Natural killer cell (primary cell): Measurements from ENCODE around the gene PI4K2B. TPM values are rescaled to one million over a fixed set of nuclear protein-coding genes. Genes with fewer than 3 reads are reported as not detected.
"Not testable (repeated sequence)": the region's sequence is repeated elsewhere in the genome, so short reads cannot be mapped to it uniquely, and the experiment has no call there.

ENCODE experiments used
- ATAC-seq, 3 donors: fragments of 150-1000 bp in 2 of 3; fragments of 200-7000 bp in 1 of 3; cut with Tn5 transposase; 1 replicate in 1 of 3; 2 replicates in 2 of 3; pipeline ENCODE4 v1.10.0; 2021; ENCODE audit warnings: mild to moderate bottlenecking in 2 of 3, moderate library complexity in 2 of 3
- DNase-seq, 2 donors: peaks; one replicate each; pipeline versions ENCODE4 v3.0.0 to v3.0.0-alpha.2; 2013 to 2021; ENCODE audit warnings: mixed read lengths in 1 of 2
- H3K27ac ChIP-seq: one replicate; pipeline ENCODE4 v1.5.1; 2013; ENCODE audit warnings: mild to moderate bottlenecking, low read length
- H3K27me3 ChIP-seq: one replicate; pipeline ENCODE4 v1.6.1; 2013; ENCODE audit warnings: low read length; ENCODE audit not compliant: control insufficient read depth, insufficient read depth
- H3K36me3 ChIP-seq: one replicate; pipeline ENCODE4 v1.6.1; 2013; ENCODE audit warnings: low read length; ENCODE audit not compliant: control insufficient read depth, insufficient read depth
- H3K4me1 ChIP-seq: one replicate; pipeline ENCODE4 v1.6.1; 2013; ENCODE audit warnings: low read length; ENCODE audit not compliant: control insufficient read depth, insufficient read depth
- H3K4me3 ChIP-seq: one replicate; pipeline ENCODE4 v1.5.1; 2013; ENCODE audit warnings: low read length
- H3K9me3 ChIP-seq: one replicate; pipeline ENCODE4 v1.6.1; 2013; ENCODE audit warnings: low read length; ENCODE audit not compliant: control insufficient read depth, insufficient read depth
- H3K27ac Mint-ChIP-seq, 2 donors: one replicate each; pipeline ENCODE4 v1.8.0; 2022; ENCODE audit warnings: mild to moderate bottlenecking in 2 of 2, mixed read lengths in 2 of 2, moderate library complexity in 1 of 2
- H3K27me3 Mint-ChIP-seq, 2 donors: one replicate each; pipeline ENCODE4 v1.8.0; 2022; ENCODE audit warnings: low read depth in 2 of 2, mixed read lengths in 2 of 2
- H3K36me3 Mint-ChIP-seq: one replicate; pipeline ENCODE4 v1.8.0; 2022; ENCODE audit warnings: mixed read lengths
- H3K4me1 Mint-ChIP-seq, 2 donors: one replicate each; pipeline ENCODE4 v1.8.0; 2022; ENCODE audit warnings: mixed read lengths in 2 of 2
- H3K4me3 Mint-ChIP-seq: one replicate; pipeline ENCODE4 v1.8.0; 2022; ENCODE audit warnings: mild to moderate bottlenecking, moderate library complexity, mixed read lengths
- H3K9me3 Mint-ChIP-seq, 2 donors: one replicate each; pipeline ENCODE4 v1.8.0; 2022; ENCODE audit warnings: mixed read lengths in 2 of 2
- WGBS: methylation state at CpG from one replicate; pipeline ENCODE4 v1.1.7; 2013; ENCODE audit warnings: missing lambda C conversion rate; ENCODE audit not compliant: insufficient coverage; 5-methylcytosine and 5-hydroxymethylcytosine counted together
- intact Hi-C: fragments of 100-400 bp; cut with micrococcal nuclease; formaldehyde crosslinking; loops from one replicate; pipeline ENCODE4 v1.14.2; 2022
- total RNA-seq, 4 donors: library from RNA; stranded (reverse); fragments of 120-200 nt in 1 of 4; gene quantifications; one replicate each; pipeline versions ENCODE4 v1.2.3 to v1.2.4, GENCODE V29; 2013 to 2022
- TF ChIP-seq, protein P1 (sequence below): fragments of 200-600 bp; IDR thresholded peaks from one replicate; pipeline ENCODE4 v1.8.0; 2022; ENCODE audit warnings: antibody characterized with exemption

The PI4K2B gene
- total RNA-seq, 3 donors from 2014 or later (not counting 1 experiment from before 2014, with no cell fraction given): 12.2 to 14.5 (median 13.0) TPM

DNA sequence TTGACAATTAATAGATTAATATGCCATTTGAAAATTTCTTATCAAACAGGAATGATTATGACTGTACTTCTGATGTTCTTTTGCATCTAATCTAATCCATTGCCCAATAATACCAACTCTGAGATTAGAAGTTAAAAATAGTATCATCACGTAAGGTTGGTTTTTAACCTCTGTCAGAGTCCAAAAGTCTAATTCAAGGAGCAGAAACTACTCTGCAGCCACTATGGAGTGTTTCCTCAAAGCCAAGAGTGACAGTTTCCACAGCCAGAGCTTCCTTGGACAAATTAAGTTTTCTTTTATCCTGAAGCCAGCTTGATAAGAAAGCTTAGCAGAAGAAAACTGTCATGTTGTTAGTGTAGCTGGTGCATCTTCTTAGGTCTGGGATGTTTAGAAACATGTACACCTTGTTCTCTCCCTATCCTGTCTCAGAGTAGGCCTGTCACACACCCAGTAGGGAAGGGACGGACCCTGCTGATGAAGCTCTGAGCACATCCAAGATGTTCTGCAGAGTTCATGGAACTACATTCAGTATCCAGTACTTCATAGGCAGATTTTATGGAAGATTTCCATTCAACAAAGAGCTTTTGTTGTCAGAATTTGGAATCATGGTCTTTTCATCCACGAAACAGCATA, 20.4 kb upstream of the PI4K2B start:
- H3K4me1 Mint-ChIP-seq: no peaks in the 10 kb centered on the region
- Histone ChIP-seq H3K4me1 (no peaks in the 10 kb centered on the region), H3K4me3 (no peak overlapping the region), H3K36me3 (no peaks in the 10 kb centered on the region), H3K27ac (no peak overlapping the region), H3K9me3 (peaks cover 5% of the 10 kb centered on the region), H3K27me3 (no peaks in the 10 kb centered on the region)
- no peaks in the 10 kb centered on the region for H3K36me3 Mint-ChIP-seq
- H3K27ac Mint-ChIP-seq: no peak overlapping the region
- ATAC-seq: no peak
- H3K27me3 Mint-ChIP-seq: no peaks in the 10 kb centered on the region
- intact Hi-C loops: no loop called here
- H3K9me3 Mint-ChIP-seq: peaks cover 0 to under 1% of the 10 kb centered on the region in 2 donors
- 87% methylated on average over 3 of the region's 3 CpGs for WGBS
- no peak for DNase-seq
- no peak overlapping the region for H3K4me3 Mint-ChIP-seq
- TF ChIP-seq, protein P1, sequence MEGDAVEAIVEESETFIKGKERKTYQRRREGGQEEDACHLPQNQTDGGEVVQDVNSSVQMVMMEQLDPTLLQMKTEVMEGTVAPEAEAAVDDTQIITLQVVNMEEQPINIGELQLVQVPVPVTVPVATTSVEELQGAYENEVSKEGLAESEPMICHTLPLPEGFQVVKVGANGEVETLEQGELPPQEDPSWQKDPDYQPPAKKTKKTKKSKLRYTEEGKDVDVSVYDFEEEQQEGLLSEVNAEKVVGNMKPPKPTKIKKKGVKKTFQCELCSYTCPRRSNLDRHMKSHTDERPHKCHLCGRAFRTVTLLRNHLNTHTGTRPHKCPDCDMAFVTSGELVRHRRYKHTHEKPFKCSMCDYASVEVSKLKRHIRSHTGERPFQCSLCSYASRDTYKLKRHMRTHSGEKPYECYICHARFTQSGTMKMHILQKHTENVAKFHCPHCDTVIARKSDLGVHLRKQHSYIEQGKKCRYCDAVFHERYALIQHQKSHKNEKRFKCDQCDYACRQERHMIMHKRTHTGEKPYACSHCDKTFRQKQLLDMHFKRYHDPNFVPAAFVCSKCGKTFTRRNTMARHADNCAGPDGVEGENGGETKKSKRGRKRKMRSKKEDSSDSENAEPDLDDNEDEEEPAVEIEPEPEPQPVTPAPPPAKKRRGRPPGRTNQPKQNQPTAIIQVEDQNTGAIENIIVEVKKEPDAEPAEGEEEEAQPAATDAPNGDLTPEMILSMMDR: no peak

- ATAC-seq, H3K9me3 ChIP-seq, H3K27ac Mint-ChIP-seq, H3K4me3 Mint-ChIP-seq, H3K36me3 Mint-ChIP-seq, H3K4me1 Mint-ChIP-seq, H3K27ac ChIP-seq, H3K27me3 ChIP-seq, H3K4me1 ChIP-seq, DNase-seq, H3K4me3 ChIP-seq, intact Hi-C loops, H3K36me3 ChIP-seq, H3K9me3 Mint-ChIP-seq, H3K27me3 Mint-ChIP-seq: not testable (repeated sequence)
- 88% methylated on average over 1 of the region's 1 CpG for WGBS
Measured at GRCh38 chr4:25214750-25215149, 19.1 kb upstream of the PI4K2B start.

- no peaks in the 10 kb centered on the region for H3K27me3 Mint-ChIP-seq
- H3K4me3 Mint-ChIP-seq: no peak overlapping the region
- H3K36me3 Mint-ChIP-seq: peaks cover 12% of the 10 kb centered on the region
- WGBS: 91% methylated on average over 1 of the region's 1 CpG
- no peaks in the 10 kb centered on the region for H3K27me3 ChIP-seq
- no peak overlapping the region for H3K27ac ChIP-seq
- H3K4me3 ChIP-seq: no peak overlapping the region
- intact Hi-C loops: no loop called here
- DNase-seq (no peak), ATAC-seq (no peak)
- H3K4me1 Mint-ChIP-seq: no peaks in the 10 kb centered on the region
- no peaks in the 10 kb centered on the region for H3K4me1 ChIP-seq
- no peak overlapping the region for H3K27ac Mint-ChIP-seq
- H3K9me3 ChIP-seq: peaks cover 11% of the 10 kb centered on the region
- TF ChIP-seq, protein P1: no peak
- H3K36me3 ChIP-seq: no peaks in the 10 kb centered on the region
- H3K9me3 Mint-ChIP-seq: peaks cover 0 to 4% of the 10 kb centered on the region in 2 donors
Measured at GRCh38 chr4:25215511-25215910, 18.3 kb upstream of the PI4K2B start.

DNA sequence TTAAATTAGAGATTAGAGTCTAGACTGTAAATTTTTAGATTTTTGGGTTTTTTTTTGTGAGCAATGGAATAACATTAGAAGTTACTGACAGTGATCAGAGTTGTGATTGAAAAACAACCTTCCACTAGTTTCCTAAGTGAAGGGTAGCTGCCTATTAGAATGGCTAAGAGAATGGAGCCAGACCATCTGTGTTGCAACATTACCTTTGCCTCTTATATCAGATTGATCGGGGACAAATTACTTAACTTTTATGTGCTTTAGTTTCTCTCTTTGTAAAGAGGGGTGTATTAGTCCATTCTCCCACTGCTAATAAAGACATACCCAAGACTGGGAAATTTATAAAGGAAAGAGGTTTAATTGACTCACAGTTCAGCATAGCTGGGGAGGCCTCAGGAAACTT, 12.5 kb upstream of the PI4K2B start:
- Histone ChIP-seq H3K27ac (no peak overlapping the region), H3K27me3 (no peaks in the 10 kb centered on the region), H3K9me3 (peaks cover 45% of the 10 kb centered on the region), H3K4me1 (no peaks in the 10 kb centered on the region), H3K36me3 (no peaks in the 10 kb centered on the region), H3K4me3 (no peak overlapping the region)
- TF ChIP-seq, protein P1: no peak
- no peaks in the 10 kb centered on the region for H3K4me1 Mint-ChIP-seq
- no peak overlapping the region for H3K27ac Mint-ChIP-seq
- DNase-seq (no peak), ATAC-seq (no peak)
- H3K4me3 Mint-ChIP-seq: no peak overlapping the region
- H3K27me3 Mint-ChIP-seq: no peaks in the 10 kb centered on the region
- H3K36me3 Mint-ChIP-seq: peaks cover 52% of the 10 kb centered on the region
- WGBS: no CpG with 5 or more reads among the region's 1 CpG
- H3K9me3 Mint-ChIP-seq: peaks cover 11 to 28% of the 10 kb centered on the region in 2 donors
- intact Hi-C loops: no loop called here
